Embryonic facial prominence (tissue), 1 donor: ENCODE results near the gene ARHGEF10L.

Source experiments
- DNase-seq: peaks from one replicate; pipeline ENCODE4 v3.0.0-alpha.2; 2016; ENCODE audit errors: extremely low spot score

ARHGEF10L gene

DNA sequence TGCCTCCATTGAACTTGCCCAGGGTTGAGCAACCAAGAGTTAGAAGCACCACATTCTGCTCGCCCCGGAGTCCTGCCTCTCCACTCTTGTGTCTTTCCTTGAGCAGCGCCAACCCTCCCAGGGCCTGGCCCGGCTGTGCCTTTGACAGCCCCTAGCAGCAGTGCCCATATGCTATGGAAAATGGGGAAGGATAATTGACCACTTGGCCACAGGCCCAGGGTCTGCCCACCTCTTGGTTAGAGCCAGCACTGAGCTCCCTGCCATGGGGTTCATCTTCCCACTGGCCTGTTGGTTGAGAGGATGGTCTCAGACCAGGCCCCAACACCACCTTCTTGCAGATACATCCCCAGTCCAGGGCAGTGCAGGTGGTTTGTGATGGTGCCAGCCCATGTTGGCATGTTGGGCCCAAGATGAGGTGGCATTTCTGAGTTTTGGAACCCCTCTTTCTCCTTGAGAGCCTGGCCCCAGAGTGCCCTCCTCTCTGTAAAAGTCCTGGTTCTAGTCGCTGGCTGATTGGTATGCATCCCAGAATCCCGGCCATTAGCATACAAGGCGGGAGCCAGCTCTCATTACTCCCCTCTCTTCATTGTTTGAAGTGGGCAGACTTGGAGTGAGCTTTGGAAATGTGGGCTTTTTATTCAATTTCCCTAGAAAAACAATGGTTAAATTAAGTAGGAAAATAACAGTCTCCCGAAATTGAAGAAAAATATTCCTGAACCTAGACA lies 7.6 kb downstream of the ARHGEF10L start:
- DNase-seq, result no peak

- DNase-seq, result no peak
These were observed 9.9 kb downstream of the ARHGEF10L start for GRCh38 chr1:17549384-17549783.

DNA sequence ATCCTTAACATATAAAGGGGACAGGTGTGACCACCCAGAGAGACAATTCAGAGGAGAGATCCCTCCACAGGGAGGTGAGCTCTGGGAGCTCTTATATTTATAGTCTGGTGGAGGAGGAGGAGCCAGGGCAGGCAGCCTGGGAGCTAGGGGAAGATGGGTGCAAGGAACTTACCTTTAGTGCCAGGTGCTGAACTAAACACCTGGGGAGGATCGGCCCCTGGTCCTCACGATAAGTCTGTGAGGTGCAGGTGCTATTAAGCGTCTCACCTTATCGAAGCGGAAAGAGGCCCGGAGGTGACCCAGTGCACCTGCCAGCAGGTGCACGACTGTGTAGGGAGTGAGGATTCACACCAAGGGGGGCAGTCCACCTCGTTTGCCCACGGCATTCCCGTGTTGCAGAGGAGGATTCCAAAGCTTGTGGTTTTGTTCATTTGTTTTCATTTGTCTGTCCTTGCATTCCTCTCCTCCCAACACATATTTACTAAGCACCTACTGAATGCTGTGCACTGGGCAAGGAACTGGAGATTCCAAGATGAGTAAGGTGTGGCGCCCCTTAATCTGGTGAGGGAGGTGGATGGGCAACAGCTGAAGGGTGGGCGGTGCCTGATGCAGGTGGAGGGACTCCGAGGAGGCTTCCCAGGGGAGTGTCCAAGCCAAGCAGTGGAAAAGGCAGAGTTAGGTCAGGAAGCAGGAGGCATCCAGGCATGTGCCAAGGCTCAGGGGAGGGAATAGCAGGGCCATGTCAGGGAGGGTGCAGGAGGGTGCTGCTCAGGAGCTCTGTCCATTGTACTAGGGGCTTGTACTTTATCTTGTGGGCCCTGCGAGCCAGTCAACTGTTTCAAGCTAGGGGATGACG lies 11.5 kb downstream of the ARHGEF10L start:
- DNase-seq, result no peak

DNA sequence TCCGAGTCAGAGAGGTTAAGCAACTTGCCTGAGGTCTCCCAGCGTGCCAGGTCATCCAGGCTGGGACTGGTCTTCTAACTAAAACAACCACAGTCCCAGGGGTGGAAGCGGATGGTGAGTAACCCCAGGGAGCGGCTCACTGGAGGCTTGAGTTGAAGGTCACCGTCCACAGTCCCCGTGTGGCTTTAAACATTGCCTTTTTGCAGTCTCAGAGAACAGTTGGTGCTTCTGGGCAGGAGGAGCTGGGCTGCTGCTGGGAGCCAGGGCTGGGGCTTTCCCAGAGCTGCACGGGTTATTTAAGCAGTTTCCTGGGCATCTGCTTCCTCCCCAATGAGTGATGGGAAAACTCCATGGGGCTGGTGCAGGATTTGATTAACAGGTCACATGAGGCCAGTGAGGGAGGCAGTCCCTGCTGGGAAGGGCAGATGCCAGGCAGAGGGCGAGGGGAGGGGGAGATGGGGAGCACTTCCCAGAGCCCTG lies 12.3 kb downstream of the ARHGEF10L start:
- no peak for DNase-seq

- no peak for DNase-seq
These were observed 14.6 kb downstream of the ARHGEF10L start for GRCh38 chr1:17553975-17554700.

DNA sequence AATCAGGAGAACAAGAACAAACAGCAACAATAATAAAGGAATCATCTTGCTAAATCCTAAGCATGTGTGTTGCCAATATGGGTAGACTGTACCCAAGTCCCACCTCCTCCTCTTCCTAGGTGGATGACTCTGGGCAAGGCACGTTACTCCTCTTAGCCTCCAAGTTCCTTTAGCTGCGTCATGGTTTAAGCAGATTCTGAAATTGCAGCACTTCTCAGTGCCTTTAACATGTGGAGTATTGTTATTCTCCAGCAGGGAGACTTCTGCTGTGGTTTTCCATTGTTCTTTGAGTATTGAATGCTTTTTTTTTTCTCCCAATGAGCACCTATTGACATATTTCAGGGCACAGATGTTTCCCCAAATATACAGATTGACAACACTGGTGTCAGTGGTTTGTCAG lies 15.5 kb downstream of the ARHGEF10L start:
- no peak for DNase-seq

GRCh38 chr1:17557986-17558385 lies 18.5 kb downstream of the ARHGEF10L start:
- no peak for DNase-seq

GRCh38 chr1:17558541-17558940 lies 19.0 kb downstream of the ARHGEF10L start:
- DNase-seq, result no peak

DNA sequence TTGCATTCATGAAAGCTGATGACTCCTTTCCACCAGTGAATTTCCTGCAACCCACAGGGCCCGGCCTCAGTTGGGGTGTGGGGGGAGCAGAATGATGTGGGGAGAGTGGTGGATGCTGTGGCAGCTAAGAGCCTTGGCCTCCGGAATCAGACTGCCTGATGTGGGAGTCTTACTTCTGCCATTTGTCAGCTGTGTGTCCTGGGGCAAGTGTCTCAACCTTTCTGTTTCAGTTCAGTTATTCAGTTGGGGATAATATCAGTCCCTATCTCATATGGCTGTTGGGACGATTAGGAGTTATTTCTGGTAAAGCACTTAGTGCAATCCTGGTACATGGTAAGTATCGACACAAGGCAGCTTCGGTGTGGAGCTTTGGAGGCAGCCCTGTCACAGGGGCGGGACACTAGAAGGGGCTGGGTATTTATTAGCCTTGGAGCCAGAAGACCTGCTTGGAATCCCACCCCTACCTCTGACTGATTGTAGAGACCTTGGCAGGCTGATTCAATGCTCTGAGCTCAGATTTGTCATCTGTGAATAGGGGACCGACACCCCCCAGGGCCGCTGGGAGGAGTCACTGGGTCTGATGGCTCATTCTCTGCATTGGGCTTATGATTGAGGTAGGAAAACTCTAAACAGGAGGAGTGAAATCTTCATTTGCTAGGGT lies 19.6 kb downstream of the ARHGEF10L start:
- no peak for DNase-seq

DNA sequence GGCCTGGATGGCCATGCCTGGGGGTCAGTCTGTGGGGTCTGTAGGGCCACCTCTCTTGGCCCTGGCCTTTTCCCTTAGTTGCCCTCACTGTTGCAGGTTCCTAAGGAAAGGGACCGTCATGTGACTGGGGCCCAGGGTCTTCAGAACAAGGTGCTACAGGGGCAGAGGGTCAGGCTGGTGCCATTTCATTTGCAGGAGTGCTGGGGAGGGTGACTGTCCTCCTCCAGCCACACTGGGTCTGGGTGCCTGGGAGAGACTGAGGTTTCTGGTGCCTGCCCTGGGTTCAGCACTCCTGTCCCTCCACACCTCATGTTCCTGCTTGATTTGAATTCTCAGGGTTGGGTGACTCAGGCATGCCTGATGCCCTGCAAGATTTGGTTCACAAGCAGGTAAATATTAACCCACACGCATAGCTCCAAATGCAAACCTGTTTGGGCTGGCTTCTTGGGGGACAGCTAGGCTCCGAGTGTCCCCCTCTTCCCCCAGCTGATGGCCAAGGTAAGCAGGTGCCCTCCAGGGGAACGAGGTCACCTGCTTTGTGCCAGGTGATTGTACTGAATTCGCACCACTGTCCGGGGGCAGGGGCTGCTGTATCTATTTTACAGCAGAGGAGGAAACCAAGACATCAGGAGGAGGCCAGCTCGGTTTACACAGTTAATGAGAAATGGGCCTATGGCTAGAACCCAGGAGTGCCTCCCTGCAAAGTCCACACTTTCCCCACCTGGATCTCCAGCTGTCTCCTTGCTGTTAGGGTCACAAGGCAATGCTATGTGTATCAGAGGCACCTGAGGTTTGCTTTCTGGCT lies 20.3 kb downstream of the ARHGEF10L start:
- DNase-seq, result no peak

DNA sequence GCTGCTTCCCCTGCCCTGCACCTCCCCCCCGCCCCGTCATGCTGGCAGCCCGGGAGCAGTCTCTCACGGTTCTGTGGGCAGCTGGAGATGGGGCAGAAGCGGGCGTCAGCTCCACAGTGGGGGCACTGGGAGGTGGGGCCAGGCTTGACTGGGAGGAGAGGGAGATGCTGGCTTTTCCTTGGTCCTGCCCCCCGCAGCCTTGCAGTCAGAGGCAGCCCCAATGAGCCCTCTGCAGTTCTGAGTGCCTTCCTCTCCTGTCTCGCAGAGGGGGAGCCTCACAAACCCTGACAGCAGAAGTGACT lies 21.7 kb downstream of the ARHGEF10L start:
- DNase-seq, result no peak

DNA sequence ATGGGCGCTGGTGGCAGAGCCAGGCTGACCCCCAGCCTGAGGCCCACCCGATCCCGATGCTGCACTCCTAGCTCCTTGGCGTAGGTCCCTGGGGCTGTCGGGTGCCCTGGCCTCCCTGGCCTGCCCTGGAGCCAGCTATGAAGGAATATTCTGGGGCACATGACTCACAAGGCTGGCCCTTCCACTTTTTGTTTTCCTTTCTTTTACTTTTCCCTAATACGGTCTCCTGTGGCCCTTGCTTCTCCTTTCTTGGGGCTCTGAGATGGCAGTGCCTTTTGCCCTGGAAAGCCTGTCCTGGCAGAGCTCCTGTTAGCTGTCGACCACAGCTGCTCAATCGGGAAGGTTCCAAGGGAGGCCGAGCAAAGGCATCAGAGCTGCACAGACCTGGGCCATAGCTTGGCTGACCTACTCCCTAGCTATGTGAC lies 22.1 kb downstream of the ARHGEF10L start:
- no peak for DNase-seq

- no peak for DNase-seq
These were observed 22.9 kb downstream of the ARHGEF10L start for GRCh38 chr1:17562375-17562774.

DNA sequence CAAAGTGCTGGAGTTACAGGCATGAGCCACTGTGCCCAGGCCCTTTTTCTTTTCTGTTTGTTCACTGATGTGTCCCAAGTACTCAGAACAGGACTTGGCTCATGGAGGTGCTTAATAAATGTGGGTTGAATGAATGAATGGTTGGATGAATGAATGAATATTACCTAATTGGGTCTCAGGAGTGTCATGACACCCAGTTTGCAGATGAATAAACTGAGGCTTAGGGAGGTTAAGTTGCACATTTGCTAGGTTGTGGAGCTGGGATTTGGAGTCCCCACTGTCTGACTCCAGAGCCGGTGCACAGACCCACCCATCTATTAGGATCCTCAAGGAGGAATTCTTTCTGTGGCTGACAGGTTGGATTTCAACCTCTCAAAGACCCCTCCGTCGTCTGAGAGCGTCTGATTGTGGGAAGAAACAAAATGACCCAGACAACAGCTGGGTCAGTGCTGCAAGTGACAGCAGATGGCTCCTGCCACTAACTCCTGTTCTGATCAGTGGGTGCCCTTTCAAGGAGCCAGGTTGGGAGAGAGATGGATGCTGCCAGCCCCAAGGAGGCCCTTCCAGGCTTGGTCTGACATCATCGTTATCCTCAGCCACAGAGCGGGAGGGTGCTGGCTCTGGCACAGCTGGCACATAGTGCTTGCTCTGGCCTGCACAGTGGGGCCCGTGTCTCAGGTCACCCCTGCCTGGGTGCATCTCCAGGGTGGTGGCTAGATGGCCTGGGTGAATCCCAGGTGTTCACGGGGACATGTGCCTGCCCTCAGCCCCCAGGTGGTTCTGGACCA lies 24.2 kb downstream of the ARHGEF10L start:
- DNase-seq, result no peak

- no peak for DNase-seq
These were observed 25.2 kb downstream of the ARHGEF10L start for GRCh38 chr1:17564458-17565393.

DNA sequence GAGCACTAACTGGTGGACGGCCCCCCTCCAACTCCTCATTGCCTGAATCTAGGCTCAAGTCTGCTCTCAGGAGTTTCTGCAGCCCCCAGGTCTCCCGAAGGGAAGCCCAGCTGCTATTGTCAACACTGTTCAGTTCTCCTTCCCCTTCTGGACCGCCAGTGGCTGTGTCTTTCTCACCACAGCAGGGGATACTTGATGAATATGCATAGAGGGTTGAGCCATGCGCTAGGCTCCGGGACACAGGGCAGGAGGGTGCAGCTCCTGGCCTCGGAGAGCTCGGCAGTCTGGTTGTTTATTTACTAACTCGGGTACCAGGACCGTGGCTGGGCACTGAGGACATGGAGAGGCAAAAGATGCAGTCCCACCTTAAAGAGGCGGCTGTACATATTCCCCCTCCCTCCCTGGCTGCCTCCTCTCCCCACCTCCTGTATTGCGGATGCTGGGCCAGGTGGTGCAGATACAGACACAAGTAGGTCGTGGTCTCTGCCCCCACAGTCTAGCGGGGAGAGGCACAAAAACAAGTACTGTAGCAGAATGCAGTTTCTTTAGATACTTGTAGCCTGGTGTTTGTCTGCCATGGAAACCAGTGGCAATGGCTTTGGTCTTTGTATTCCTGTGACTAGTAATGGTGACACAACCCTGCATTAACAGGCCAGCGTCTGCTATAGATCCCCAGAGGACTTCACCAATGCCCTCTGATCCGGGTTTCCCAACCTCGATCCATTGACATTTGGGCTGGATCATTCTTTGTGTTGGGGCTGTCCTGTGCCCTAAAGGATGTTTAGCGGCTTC lies 26.2 kb downstream of the ARHGEF10L start:
- DNase-seq, result no peak

DNA sequence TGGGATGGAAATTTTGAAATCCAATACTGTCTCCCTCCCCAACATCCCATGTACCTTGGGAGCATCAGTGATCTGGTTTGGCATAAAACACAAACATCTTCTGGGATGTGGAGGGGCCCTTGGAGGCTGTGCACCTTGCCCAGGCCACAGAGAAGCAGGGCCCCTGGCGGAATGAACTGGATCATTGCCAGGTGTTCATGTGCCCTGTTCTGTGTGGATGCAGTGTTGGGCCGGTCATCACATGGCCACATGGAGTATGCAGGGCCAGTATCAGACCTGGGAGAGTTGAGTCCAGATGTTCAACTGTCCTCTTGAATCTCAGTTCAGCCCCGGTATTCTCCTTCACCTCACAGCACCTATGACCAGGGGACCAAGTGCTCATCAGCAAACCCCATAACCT lies 26.9 kb downstream of the ARHGEF10L start:
- DNase-seq, result no peak

GRCh38 chr1:17566892-17567291 lies 27.4 kb downstream of the ARHGEF10L start:
- no peak for DNase-seq
